Measurements from ENCODE around the gene LDB2.
"Not testable (repeated sequence)": the region's sequence is repeated elsewhere in the genome, so short reads cannot be mapped to it uniquely, and the experiment has no call there.

The LDB2 gene

DNA sequence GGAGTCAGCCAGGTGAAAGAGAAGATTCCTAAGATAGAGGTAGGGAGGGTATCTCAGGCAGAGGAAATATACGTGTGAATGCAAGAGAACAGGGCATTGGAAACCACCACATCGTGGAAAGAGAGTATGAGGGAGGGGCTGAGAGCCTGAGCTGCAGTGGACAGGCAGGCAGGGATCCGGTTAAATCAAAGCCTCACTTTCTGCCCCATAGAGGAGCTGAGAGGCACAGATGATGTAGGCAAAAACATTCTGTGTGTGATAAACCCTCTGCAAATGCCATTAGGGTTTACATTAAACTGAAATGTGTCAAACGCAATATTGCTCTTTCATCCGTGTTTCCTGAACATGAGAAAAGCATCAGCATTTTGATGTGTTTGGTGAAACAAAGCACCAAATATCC is 374.0 kb downstream of the LDB2 start:
- Histone ChIP-seq H3K4me1 (no peaks in the 10 kb centered on the region), H3K27ac (no peak overlapping the region), H3K36me3 (no peaks in the 10 kb centered on the region), H3K9me3 (no peaks in the 10 kb centered on the region), H3K27me3 (no peaks in the 10 kb centered on the region), H3K4me3 (no peak overlapping the region)
- intact Hi-C loops (cut with DNase I; ENCODE audit: low total_unique reads): no loop called here
- TF ChIP-seq, protein P1, sequence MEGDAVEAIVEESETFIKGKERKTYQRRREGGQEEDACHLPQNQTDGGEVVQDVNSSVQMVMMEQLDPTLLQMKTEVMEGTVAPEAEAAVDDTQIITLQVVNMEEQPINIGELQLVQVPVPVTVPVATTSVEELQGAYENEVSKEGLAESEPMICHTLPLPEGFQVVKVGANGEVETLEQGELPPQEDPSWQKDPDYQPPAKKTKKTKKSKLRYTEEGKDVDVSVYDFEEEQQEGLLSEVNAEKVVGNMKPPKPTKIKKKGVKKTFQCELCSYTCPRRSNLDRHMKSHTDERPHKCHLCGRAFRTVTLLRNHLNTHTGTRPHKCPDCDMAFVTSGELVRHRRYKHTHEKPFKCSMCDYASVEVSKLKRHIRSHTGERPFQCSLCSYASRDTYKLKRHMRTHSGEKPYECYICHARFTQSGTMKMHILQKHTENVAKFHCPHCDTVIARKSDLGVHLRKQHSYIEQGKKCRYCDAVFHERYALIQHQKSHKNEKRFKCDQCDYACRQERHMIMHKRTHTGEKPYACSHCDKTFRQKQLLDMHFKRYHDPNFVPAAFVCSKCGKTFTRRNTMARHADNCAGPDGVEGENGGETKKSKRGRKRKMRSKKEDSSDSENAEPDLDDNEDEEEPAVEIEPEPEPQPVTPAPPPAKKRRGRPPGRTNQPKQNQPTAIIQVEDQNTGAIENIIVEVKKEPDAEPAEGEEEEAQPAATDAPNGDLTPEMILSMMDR (IDR thresholded peaks at IDR 0.05): no peak
- no peak for DNase-seq

DNA sequence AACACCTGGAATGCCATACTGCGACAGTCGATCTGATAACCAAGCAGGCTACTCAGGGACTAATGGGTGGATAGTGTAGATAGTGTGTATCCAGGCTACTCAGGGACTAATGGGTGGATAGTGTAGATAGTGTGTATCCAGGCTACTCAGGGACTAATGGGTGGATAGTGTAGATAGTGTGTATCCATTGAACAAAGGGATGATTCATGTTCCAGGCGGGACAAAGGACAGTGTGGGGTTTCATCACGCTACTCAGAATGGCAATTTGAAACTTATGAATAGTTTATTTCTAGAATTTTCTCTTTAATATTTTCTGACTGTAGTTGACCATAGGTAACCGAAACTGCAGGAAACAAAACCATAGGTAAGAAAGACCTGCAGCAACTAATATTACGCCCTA is 374.9 kb downstream of the LDB2 start:
- H3K27me3 ChIP-seq; H3K27ac ChIP-seq; H3K4me3 ChIP-seq; H3K9me3 ChIP-seq; DNase-seq; H3K4me1 ChIP-seq; H3K36me3 ChIP-seq; intact Hi-C loops (cut with DNase I; ENCODE audit: low total_unique reads): not testable (repeated sequence)

- H3K36me3 ChIP-seq: no peaks in the 10 kb centered on the region
- H3K4me3 ChIP-seq: no peak overlapping the region
- DNase-seq: no peak
- H3K27me3 ChIP-seq: no peaks in the 10 kb centered on the region
- H3K4me1 ChIP-seq: no peaks in the 10 kb centered on the region
- intact Hi-C loops (cut with DNase I; ENCODE audit: low total_unique reads): no loop called here
- no peaks in the 10 kb centered on the region for H3K9me3 ChIP-seq
- no peak overlapping the region for H3K27ac ChIP-seq
- TF ChIP-seq, protein P1 (IDR thresholded peaks at IDR 0.05): no peak
These were observed 377.1 kb downstream of the LDB2 start for GRCh38 chr4:16521156-16521915.

DNA sequence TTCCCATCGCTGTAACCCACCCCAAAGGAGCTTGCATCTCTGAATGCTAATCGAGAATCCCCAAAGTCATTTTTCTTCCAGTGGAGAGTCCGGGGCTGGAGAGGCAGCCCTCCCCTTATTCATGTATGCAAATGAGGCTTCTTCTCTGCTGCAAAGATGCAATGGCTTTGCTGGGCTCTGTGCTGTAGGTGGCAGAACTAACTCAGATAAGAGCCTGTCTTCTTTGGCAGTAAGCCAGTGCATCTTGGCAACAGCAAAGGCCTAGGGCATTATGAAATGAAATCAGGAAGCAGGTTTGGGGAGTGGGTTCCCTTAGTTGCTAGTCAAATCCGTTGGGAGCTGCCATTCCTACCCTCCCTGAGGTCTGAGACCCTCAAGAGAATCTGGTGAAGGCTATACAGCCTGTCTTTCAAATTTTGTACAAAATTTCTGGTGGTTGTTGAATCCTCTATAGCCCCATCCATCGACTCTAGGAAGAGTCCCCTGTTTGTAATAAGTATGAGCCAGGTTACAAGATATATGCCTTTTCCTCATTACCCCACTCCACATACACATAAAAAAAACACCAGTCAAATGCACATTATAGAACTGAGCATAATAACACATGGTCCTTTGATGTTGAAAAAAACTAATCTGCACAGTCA is 381.5 kb downstream of the LDB2 start:
- Histone ChIP-seq H3K27me3 (no peaks in the 10 kb centered on the region), H3K36me3 (no peaks in the 10 kb centered on the region), H3K4me3 (no peak overlapping the region), H3K4me1 (no peaks in the 10 kb centered on the region), H3K27ac (no peak overlapping the region), H3K9me3 (no peaks in the 10 kb centered on the region)
- DNase-seq: peak; percentile 28 to 67
- intact Hi-C loops (cut with DNase I; ENCODE audit: low total_unique reads): no loop called here
- TF ChIP-seq, protein P1 (IDR thresholded peaks at IDR 0.05): no peak

DNA sequence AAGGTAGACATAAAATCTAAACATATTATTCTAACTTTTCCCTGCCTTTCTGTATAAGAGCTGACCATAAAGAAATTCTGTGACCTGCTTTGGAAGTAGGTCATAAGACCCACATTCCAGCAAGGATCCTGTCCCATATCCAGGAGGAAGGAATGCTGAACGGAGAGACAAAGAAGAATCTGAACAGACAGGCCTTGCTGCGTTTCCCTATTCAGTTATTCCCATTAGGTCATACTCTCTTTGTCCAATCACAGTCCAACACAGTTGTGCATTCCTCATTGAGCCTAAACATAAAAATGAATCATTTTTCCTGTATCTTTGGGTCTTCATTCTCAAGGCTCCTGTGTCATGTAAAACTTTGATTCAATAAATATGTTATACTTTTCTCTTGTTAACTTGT is 384.6 kb downstream of the LDB2 start:
- no peaks in the 10 kb centered on the region for H3K27me3 ChIP-seq
- no peaks in the 10 kb centered on the region for H3K4me1 ChIP-seq
- no peak overlapping the region for H3K4me3 ChIP-seq
- DNase-seq: no peak
- intact Hi-C loops (cut with DNase I; ENCODE audit: low total_unique reads): no loop called here
- H3K27ac ChIP-seq: no peak overlapping the region
- TF ChIP-seq, protein P1 (IDR thresholded peaks at IDR 0.05): no peak
- peaks cover 0 to 9% (median 0%) of the 10 kb centered on the region in 3 donors for H3K9me3 ChIP-seq
- H3K36me3 ChIP-seq: peaks cover 0 to 13% (median 0%) of the 10 kb centered on the region in 3 donors

DNA sequence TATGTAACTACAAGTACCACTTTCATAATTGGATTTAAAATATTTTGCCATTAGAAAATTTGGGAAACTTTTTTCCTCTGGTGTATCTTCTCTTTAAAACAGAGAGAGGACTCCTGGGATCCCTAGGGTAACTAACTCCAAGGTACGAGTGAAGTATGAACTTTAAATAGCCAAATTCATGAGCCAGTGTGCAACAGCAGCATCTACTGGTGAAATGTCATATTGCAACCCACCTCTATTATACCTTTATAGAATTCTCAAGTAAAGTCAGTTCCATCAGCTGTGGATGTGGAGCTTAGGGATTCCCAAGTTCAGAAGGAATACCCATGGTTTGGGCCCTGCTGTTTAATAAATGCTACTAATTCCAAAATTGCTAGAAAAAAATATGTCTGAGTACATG is 389.5 kb downstream of the LDB2 start:
- Histone ChIP-seq H3K4me1 (no peaks in the 10 kb centered on the region), H3K9me3 (peaks cover 0 to 9% (median 0%) of the 10 kb centered on the region in 3 donors), H3K27me3 (no peaks in the 10 kb centered on the region), H3K36me3 (peaks cover 0 to 14% (median 0%) of the 10 kb centered on the region in 3 donors), H3K4me3 (no peak overlapping the region), H3K27ac (no peak overlapping the region)
- TF ChIP-seq, protein P1 (IDR thresholded peaks at IDR 0.05): no peak
- DNase-seq: no peak
- intact Hi-C loops (cut with DNase I; ENCODE audit: low total_unique reads): no loop called here
